ENCODE results near the gene USP10. TPM values are rescaled to one million over a fixed set of nuclear protein-coding genes. Genes with fewer than 3 reads are reported as not detected.

Gene USP10
- total RNA-seq, 1 experiment from 2014 or later = 203 TPM

GRCh38 chr16:84662471-84662870 is 37.3 kb upstream of the USP10 start:
- H3K9me3 ChIP-seq (ENCODE audit: control insufficient read depth, low read depth, low read length) = no peaks in the 10 kb centered on the region
- H3K4me3 Mint-ChIP-seq = no peak overlapping the region
- no peaks in the 10 kb centered on the region for H3K23me2 ChIP-seq (ENCODE audit: insufficient read length, low read depth, low read length, poor library complexity, severe bottlenecking)
- H2AK5ac ChIP-seq (ENCODE audit: insufficient read length, low read length) = no peak overlapping the region
- H4K8ac ChIP-seq (replicated peaks; ENCODE audit: insufficient read length, low read depth, low read length) = no peak overlapping the region
- peaks cover 2% of the 10 kb centered on the region for H4K20me1 ChIP-seq (ENCODE audit: control insufficient read depth, insufficient read depth, insufficient read length)
- H3K9me3 Mint-ChIP-seq = no peaks in the 10 kb centered on the region
- H3K4me1 ChIP-seq (ENCODE audit: insufficient read depth, low read length) = no peaks in the 10 kb centered on the region
- no peak overlapping the region for H3K4me2 ChIP-seq (ENCODE audit: insufficient read depth, insufficient read length, low read length)
- H4K5ac ChIP-seq (ENCODE audit: insufficient read length, low read depth, low read length) = no peak overlapping the region
- H3K4me1 Mint-ChIP-seq = peaks cover 16 to 22% of the 10 kb centered on the region in 2 experiments
- no peak overlapping the region for H3K4ac ChIP-seq (ENCODE audit: low read depth, low read length)
- H2BK5ac ChIP-seq (ENCODE audit: insufficient read length, low read length) = no peak overlapping the region
- H2AFZ ChIP-seq (ENCODE audit: low read length) = no peak overlapping the region
- no peak for TF ChIP-seq CTCF (conservative IDR thresholded peaks at IDR 0.05)
- no peak overlapping the region for H3K18ac ChIP-seq (ENCODE audit: insufficient read length, low read depth, low read length)
- H3K27ac ChIP-seq (ENCODE audit: insufficient read length, low read depth, low read length) = no peak overlapping the region
- H2BK12ac ChIP-seq (ENCODE audit: insufficient read length, low read depth, low read length) = no peak overlapping the region
- no peak overlapping the region for H3K14ac ChIP-seq (ENCODE audit: insufficient read depth, low read length)
- no peak overlapping the region for H3K23ac ChIP-seq (ENCODE audit: insufficient read length, low read depth, low read length)
- H3T11ph ChIP-seq (ENCODE audit: low read length) = no peak overlapping the region
- no peaks in the 10 kb centered on the region for H3K79me1 ChIP-seq (ENCODE audit: insufficient read depth, low read depth, low read length, poor library complexity, severe bottlenecking)
- no peak overlapping the region for H2BK120ac ChIP-seq (ENCODE audit: low read depth, low read length, poor library complexity, severe bottlenecking)
- H3K36me3 Mint-ChIP-seq (ENCODE audit: insufficient read depth in 1 of 3, low read depth in 3 of 3) = peaks cover 26 to 48% (median 48%) of the 10 kb centered on the region in 3 experiments
- H3K79me2 ChIP-seq (ENCODE audit: insufficient read depth, low read length) = no peaks in the 10 kb centered on the region
- WGBS (ENCODE audit: extremely low coverage, insufficient read length, low lambda C conversion rate) = no CpG with 5 or more reads among the region's 9 CpGs
- H3K56ac ChIP-seq (ENCODE audit: insufficient read length, low read depth, low read length) = no peak overlapping the region
- H3K9ac ChIP-seq (ENCODE audit: extremely low read depth, insufficient read length, low read length) = no peak overlapping the region
- no peak overlapping the region for H2BK15ac ChIP-seq (ENCODE audit: low read depth, low read length)
- no peak overlapping the region for H4K91ac ChIP-seq (ENCODE audit: insufficient read length, low read depth, low read length)
- DNase-seq = no peak
- no peaks in the 10 kb centered on the region for H3K27me3 ChIP-seq (ENCODE audit: insufficient read depth, low read length)
- no peaks in the 10 kb centered on the region for H3K27me3 Mint-ChIP-seq (ENCODE audit: low read depth)
- no peak overlapping the region for H2BK20ac ChIP-seq (ENCODE audit: low read depth, low read length, poor library complexity, severe bottlenecking)
- H3K27ac Mint-ChIP-seq = no peak overlapping the region

All from H9 (cell line).